GM21515 (cell line): ENCODE measurements around the gene ADAMTS2.

ENCODE experiments used
- ATAC-seq: cut with Tn5 transposase; IDR thresholded peaks from one replicate; pipeline ENCODE4 v1.9.1; 2021; ENCODE audit not compliant: unreplicated experiment

The ADAMTS2 gene

GRCh38 chr5:179237770-179238627 is 107.3 kb downstream of the ADAMTS2 start:
- no peak for ATAC-seq

GRCh38 chr5:179235416-179236400 is 109.6 kb downstream of the ADAMTS2 start:
- ATAC-seq, result no peak

GRCh38 chr5:179234563-179235135 is 110.6 kb downstream of the ADAMTS2 start:
- ATAC-seq, result no peak

- no peak for ATAC-seq
Measured at GRCh38 chr5:179233909-179234562, 111.2 kb downstream of the ADAMTS2 start.

GRCh38 chr5:179232091-179232735 is 113.0 kb downstream of the ADAMTS2 start:
- ATAC-seq, result no peak

- ATAC-seq, result no peak
Measured at GRCh38 chr5:179231309-179231708, 114.0 kb downstream of the ADAMTS2 start.

GRCh38 chr5:179230061-179230461 is 115.2 kb downstream of the ADAMTS2 start:
- no peak for ATAC-seq

- ATAC-seq, result no peak
Measured at GRCh38 chr5:179229331-179229831, 115.9 kb downstream of the ADAMTS2 start.

GRCh38 chr5:179228341-179229121 is 116.7 kb downstream of the ADAMTS2 start:
- no peak for ATAC-seq

GRCh38 chr5:179227580-179228311 is 117.5 kb downstream of the ADAMTS2 start:
- ATAC-seq, result no peak

- ATAC-seq, result no peak
Measured at GRCh38 chr5:179227229-179227579, 118.1 kb downstream of the ADAMTS2 start.

GRCh38 chr5:179226696-179227095 is 118.6 kb downstream of the ADAMTS2 start:
- no peak for ATAC-seq

- ATAC-seq, result no peak
Measured at GRCh38 chr5:179225387-179225786, 119.9 kb downstream of the ADAMTS2 start.

GRCh38 chr5:179224741-179225140 is 120.5 kb downstream of the ADAMTS2 start:
- ATAC-seq, result no peak

GRCh38 chr5:179223961-179224360 is 121.3 kb downstream of the ADAMTS2 start:
- no peak for ATAC-seq

- no peak for ATAC-seq
Measured at GRCh38 chr5:179223528-179223927, 121.7 kb downstream of the ADAMTS2 start.

GRCh38 chr5:179222246-179223017 is 122.8 kb downstream of the ADAMTS2 start:
- ATAC-seq, result no peak

GRCh38 chr5:179221877-179222220 is 123.4 kb downstream of the ADAMTS2 start:
- no peak for ATAC-seq
